ENCODE measurements around the gene SIAH2. TPM values are rescaled to one million over a fixed set of nuclear protein-coding genes. Genes with fewer than 3 reads are reported as not detected.

Gene SIAH2
- total and polyA plus RNA-seq, 4 donors, result 7.5 to 37.9 (median 21.9) TPM

DNA sequence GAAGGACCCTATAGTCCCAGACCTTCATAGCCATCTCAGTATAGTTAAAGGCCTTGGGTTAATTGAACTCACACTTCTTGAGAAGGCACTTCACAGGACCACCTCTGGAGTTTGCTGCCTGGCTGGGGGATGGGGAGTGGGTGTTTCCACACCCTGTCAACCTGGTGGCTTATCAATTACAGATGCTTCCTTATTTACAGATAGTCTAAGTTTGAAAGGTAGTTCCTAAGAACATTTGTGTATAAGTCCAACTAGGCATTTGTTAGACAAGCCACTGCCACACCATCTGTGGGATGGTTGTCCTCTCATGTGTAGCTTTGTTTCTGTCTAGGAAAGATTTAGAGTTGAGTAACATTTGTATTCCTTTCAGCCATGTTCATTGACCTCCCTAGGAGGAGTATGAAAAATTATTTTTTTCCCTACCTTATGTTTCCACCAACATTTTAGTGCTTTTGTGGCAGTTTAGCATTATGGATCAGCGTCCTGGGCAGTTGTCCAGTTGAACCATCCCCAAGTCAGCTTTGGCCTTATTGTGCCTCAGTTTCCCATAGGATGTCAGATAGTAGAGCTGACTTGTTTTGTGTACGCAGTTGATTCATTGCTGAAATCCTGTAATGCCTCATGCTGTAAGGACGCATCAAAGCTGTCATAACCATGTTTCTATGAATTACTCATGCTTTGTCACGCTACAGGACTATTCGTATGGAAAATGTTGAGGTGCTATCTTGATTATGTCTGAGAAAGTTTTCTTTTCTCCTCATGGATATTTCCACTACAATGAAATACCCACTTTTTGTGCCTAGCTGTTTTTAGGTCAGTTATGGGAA, 21.2 kb upstream of the SIAH2 start:
- peaks cover 0 to 3% (median 0%) of the 10 kb centered on the region in 3 donors for H3K27me3 ChIP-seq (ENCODE audit: control insufficient read depth in 3 of 3, insufficient read depth in 3 of 3, low read length in 2 of 3)
- H3K9me3 ChIP-seq (ENCODE audit: control insufficient read depth in 4 of 4, insufficient read depth in 3 of 4, low read length in 3 of 4), result no peaks in the 10 kb centered on the region
- DNase-seq (no peak), ATAC-seq (ENCODE audit: insufficient read depth, low FRiP score) (no peak)
- no peak overlapping the region for H3K9ac ChIP-seq (ENCODE audit: insufficient read depth in 1 of 2, low read length in 2 of 2)
- no peak overlapping the region for H3K27ac ChIP-seq (ENCODE audit: low read depth in 1 of 2, low read length in 1 of 2)
- no peaks in the 10 kb centered on the region for H3K36me3 ChIP-seq (ENCODE audit: control insufficient read depth in 4 of 4, insufficient read depth in 4 of 4, low read length in 4 of 4)
- TF ChIP-seq, protein P1, sequence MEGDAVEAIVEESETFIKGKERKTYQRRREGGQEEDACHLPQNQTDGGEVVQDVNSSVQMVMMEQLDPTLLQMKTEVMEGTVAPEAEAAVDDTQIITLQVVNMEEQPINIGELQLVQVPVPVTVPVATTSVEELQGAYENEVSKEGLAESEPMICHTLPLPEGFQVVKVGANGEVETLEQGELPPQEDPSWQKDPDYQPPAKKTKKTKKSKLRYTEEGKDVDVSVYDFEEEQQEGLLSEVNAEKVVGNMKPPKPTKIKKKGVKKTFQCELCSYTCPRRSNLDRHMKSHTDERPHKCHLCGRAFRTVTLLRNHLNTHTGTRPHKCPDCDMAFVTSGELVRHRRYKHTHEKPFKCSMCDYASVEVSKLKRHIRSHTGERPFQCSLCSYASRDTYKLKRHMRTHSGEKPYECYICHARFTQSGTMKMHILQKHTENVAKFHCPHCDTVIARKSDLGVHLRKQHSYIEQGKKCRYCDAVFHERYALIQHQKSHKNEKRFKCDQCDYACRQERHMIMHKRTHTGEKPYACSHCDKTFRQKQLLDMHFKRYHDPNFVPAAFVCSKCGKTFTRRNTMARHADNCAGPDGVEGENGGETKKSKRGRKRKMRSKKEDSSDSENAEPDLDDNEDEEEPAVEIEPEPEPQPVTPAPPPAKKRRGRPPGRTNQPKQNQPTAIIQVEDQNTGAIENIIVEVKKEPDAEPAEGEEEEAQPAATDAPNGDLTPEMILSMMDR (IDR thresholded peaks at IDR 0.05; ENCODE audit: control extremely low read depth, extremely low read depth), result no peak
- H3K4me3 ChIP-seq, result no peak overlapping the region
- 92 to 94% methylated on average over 5 of the region's 5 CpGs for WGBS, 2 donors
- no peaks in the 10 kb centered on the region for H3K4me1 ChIP-seq (ENCODE audit: control insufficient read depth in 5 of 5, insufficient read depth in 5 of 5, low read length in 5 of 5)

DNA sequence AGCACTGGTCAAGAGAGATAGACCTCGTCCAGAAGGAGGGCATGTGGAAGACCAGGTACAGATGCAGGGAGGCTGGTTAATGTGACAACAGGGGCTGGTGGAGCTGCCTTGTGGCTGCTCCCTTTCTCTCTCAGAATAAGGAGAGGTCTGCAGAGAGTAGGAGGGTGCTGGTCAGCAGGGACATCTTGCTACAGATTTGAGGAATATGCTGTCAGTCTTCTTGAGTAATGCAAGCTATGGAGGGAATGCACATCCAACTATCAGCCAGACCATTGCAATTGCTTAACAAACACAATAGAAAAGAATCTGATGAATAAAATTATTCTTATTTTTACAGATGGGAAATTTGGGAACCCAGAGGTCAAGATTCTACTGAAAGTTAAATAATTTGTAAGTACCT, 20.3 kb upstream of the SIAH2 start:
- no peak overlapping the region for H3K9ac ChIP-seq (ENCODE audit: insufficient read depth in 1 of 2, low read length in 2 of 2)
- ATAC-seq (ENCODE audit: insufficient read depth, low FRiP score) (no peak), DNase-seq (no peak)
- H3K27me3 ChIP-seq (ENCODE audit: control insufficient read depth in 3 of 3, insufficient read depth in 3 of 3, low read length in 2 of 3), result peaks cover 0 to 1% (median 0%) of the 10 kb centered on the region in 3 donors
- no peak overlapping the region for H3K27ac ChIP-seq (ENCODE audit: low read depth in 1 of 2, low read length in 1 of 2)
- H3K4me3 ChIP-seq, result no peak overlapping the region
- H3K36me3 ChIP-seq (ENCODE audit: control insufficient read depth in 4 of 4, insufficient read depth in 4 of 4, low read length in 4 of 4), result no peaks in the 10 kb centered on the region
- no peaks in the 10 kb centered on the region for H3K4me1 ChIP-seq (ENCODE audit: control insufficient read depth in 5 of 5, insufficient read depth in 5 of 5, low read length in 5 of 5)
- WGBS, 2 donors, result 72 to 100% methylated on average over 1 of the region's 1 CpG
- TF ChIP-seq, protein P1 (IDR thresholded peaks at IDR 0.05; ENCODE audit: control extremely low read depth, extremely low read depth), result no peak
- no peaks in the 10 kb centered on the region for H3K9me3 ChIP-seq (ENCODE audit: control insufficient read depth in 4 of 4, insufficient read depth in 3 of 4, low read length in 3 of 4)

DNA sequence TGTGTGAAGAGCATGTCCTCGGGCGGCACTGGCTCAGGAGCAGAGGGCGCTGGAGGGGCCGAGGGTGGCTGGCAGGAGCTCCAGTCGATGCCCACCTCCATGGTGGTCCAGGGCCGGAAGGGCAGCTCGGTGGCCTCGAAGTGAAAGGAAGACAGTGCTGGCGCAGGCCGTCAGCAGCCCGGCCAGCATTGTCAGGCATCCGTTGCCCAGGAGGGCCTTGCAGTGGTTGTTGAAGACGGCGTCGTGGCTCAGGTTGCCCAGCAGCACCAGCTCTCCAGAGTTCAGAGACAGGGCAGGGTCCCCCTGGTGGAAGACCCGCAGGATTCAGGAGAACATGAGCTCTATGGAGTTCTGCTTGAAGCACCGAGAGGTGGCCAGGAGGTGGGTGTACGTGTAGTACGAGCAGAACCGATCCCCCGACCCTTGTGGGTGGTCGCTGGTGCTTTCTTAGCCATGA, 16.5 kb upstream of the SIAH2 start:
- Histone ChIP-seq H3K27me3 (ENCODE audit: control insufficient read depth in 3 of 3, insufficient read depth in 3 of 3, low read length in 2 of 3) (no peaks in the 10 kb centered on the region), H3K4me3 (no peak overlapping the region), H3K9ac (ENCODE audit: insufficient read depth in 1 of 2, low read length in 2 of 2) (no peak overlapping the region), H3K36me3 (ENCODE audit: control insufficient read depth in 4 of 4, insufficient read depth in 4 of 4, low read length in 4 of 4) (no peaks in the 10 kb centered on the region), H3K27ac (ENCODE audit: low read depth in 1 of 2, low read length in 1 of 2) (no peak overlapping the region), H3K4me1 (ENCODE audit: control insufficient read depth in 5 of 5, insufficient read depth in 5 of 5, low read length in 5 of 5) (no peaks in the 10 kb centered on the region), H3K9me3 (ENCODE audit: control insufficient read depth in 4 of 4, insufficient read depth in 3 of 4, low read length in 3 of 4) (peaks cover 0 to 5% (median 0%) of the 10 kb centered on the region in 4 donors)
- TF ChIP-seq, protein P1 (IDR thresholded peaks at IDR 0.05; ENCODE audit: control extremely low read depth, extremely low read depth), result no peak
- DNase-seq (no peak), ATAC-seq (ENCODE audit: insufficient read depth, low FRiP score) (no peak)
- 94 to 95% methylated on average over 22 of the region's 22 CpGs for WGBS, 2 donors
